ENCODE measurements around the gene MLANA.

MLANA gene

DNA sequence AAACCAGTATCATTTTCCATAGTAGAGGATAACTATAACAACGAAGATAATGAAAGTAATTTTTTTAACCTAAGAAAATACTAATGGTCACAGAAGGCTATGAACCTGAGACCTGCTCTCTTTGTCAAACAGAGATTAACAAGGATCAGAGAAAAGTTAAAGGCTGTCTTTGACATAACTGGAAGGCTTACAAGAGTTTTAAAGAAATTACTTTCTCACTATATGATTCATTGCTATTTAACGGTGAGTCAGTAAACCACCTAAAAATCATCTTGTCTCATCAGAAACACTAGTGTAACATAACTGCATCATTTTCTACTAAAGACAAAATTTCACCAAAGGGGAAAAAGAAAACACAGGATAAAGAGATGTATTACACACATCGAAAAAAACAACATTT, 19.3 kb downstream of the MLANA start:
- DNase-seq = no peak

DNA sequence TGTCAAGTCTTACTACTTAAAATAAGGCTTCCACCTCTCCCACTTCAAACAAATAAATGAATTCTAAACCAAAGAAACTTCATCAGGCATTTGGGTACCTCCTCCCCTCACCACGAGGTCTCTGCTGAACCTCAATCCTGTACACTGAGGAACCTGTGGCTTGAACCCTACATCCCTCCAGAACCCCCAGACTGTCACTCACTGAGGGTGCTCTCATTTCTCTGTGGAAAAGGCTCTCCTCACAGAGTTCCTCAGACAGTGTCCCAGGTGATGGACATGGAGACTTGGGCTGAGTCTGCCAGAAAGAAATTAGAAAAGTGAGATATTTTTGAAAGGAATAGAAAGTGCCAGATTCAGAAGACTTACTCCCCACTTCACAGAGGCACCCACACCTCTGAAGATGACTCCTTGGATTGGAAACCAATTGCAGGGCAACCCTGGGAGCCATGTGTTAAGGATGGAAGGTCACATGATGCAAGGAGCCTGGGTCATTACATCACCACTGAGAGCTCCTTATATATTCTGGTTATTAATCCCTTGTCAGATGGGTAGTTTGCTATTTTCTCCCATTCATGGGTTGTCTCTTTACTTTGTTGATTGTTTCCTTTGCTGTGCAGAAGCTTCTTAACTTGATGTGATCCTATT, 19.8 kb downstream of the MLANA start:
- DNase-seq = no peak

DNA sequence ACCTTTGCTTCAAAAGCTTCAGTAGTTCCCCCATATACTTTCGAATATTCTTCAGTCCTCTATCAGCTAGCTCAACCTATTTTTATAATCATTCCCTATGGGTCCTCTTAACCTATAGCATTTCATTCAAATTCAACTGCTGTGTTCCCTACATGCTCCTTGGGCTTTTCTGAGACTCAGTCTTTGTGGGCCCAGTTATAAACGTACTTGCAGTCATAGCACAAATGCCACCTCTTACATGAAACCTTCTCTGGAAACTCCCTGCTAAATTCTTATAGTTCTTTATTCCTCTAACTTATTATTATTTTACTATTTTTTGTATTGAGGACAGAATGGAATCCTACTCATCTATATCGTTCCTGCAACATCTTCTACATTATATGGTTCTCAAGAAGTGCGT, 24.7 kb downstream of the MLANA start:
- DNase-seq = no peak

DNA sequence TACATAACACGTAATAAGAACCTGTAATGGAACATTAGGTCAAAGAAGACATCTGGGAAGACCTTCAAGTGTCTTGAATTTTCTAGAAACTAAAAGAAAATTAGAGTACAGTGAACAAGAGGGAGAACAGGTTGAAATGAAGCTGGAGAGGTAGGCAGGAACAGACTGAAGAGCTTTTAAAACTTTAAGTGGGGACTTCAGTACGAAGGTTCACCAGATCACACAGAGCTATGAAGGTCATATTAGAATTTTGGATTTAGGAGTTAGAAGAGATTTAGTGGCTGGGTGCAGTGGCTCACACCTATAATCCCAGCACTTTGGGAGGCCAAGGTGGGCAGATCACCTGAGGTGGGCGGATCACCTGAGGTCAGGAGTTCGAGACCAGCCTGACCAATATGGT, 26.6 kb downstream of the MLANA start:
- no peak for DNase-seq

DNA sequence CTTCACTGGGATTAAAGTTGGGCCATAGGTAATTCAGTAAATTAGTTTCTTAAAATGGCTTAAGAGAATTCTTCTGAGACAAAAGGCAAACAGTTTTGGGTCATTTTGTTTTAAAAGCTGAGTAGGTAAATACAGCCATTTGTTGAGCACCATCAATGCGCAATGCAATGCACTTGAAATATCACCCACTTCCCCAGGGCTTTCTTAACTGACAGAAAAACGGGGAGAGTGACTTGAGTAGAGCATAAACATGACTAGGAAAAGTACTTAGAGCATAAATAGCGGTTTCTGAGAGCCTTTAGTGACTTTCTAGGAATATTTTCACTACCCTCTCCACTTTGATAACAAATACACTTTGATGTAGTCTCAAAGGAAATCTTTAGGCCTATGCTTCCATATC, 27.2 kb downstream of the MLANA start:
- DNase-seq = no peak

DNA sequence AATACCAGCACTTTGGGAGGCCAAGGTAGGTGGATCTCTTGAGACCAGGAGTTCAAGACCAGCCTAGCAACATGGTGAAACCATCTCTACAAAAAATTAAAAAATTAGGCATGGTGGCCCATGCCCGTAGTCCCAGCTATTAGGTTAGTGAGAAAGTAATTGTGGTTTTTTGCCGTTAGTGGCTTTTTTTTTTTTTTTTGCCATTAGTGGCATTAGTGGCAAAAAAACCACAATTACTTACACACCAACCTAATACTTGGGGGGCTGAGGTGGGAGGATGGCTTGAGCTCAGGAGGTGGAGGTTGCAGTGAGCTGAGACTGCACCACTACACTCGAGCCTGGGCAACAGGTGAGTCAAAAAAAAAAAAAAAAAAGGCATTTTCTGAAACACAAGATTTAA, 27.8 kb downstream of the MLANA start:
- no peak for DNase-seq

DNA sequence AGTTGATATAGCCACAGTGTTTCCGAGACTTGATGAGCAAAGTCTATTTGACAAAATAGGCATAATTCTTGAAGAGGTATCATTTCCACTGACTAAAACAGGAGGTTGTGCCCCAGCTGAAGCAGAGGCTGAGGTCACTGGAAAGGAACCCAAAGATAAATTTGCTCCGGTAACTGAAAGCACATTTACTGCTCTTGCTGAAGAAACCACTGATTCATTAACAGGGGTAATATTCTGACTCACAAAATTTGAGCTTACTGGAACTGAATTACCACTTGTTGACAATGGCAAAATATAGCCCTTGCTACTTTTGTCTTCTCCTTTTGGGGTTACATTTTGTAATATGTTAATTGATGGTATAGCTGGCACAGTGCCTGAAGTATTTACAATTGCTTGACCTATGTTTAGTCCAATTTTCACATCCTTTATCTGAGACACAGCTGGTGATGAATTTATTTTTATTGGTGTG, 30.2 kb downstream of the MLANA start:
- no peak for DNase-seq

DNA sequence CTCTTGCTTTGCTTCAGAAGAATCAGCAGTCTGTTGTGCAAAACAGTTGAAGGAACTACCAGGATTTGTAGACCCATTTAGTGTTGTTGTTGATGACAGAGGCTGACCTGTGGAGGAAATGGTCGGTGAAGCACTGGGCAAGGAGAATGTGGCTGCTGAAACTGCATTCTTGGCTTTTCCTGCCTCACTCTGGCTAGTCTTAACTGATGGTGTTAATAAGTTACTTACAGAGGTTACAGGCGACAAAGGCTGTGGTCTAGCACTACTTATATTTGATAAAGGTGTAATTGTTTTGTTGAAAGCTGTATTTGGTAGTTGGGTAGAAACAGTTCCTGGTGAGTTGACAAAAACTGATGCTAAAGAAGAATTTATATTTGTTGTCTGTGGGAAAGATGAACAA, 31.5 kb downstream of the MLANA start:
- no peak for DNase-seq

DNA sequence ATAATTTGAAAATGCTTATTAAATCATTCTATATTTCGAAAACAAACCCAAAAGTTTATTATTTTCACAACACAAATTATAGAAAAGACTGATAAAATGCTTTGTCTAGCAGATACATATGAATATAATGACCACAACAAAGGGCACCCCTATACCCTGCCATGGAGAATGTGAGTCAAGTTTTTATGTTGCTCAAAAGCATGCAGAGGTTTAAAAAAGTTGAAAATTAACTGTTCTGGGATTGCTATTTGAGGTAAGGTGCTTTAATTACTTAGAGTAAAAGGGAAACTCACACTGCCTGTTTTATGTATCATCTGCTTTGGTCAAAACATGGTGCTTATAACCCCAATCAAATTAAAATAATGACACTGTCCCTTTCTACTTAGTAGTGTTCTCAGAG, 41.0 kb downstream of the MLANA start:
- no peak for DNase-seq

DNA sequence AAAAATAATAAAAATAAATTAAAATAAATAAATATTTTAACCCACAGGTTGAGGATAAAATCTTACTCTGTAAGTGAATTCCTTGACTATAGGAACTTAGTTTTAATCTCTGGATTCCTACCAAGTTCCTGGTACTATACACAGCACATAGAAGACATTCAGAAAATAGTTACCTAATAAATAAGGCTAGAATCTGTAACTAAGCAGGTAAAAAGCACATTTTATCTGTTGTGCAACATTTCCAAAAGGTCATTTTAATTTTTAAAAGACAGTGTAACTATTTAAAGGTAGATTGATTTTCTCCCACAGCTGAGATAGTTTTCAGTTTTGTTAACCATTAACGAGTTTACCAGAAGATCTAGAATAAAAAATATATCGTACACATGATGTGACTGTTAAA, 47.8 kb downstream of the MLANA start:
- DNase-seq = no peak

DNA sequence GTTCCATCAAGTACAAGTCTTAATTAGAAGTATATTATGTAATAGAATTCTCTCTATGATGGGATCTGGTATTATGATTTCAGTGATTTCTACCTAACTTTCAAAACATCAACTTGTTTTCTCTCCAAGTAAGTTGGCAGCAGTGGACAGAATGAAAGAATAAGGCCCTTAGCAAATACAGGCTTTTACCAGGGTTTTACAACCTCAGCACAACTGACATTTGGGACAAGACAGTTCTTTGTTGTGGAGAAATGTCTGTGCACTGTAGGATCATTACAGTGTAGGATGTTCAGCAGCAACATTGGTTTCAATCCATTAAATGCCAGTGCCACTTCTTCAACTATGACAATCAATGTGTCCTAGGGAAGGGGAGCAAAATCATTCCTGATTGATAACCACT, 48.8 kb downstream of the MLANA start:
- DNase-seq = no peak

DNA sequence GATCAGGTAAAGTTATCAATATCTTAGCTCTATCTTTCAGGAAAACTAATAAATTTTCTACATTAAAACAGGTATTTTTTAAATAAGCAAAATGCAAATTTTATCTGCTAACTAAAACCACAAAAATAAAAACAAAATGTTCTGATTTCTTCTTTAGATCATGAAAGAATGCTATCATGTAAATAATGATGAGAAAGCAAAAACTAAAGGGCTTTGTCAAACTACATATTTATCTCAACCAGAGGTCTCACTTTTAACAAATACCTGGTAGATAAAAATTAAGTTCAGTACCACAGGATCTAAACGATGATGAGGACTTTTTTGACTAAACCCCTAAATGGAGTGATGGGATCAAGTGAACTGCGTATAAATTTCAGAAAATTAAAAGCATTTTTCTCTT, 50.5 kb downstream of the MLANA start:
- no peak for DNase-seq

DNA sequence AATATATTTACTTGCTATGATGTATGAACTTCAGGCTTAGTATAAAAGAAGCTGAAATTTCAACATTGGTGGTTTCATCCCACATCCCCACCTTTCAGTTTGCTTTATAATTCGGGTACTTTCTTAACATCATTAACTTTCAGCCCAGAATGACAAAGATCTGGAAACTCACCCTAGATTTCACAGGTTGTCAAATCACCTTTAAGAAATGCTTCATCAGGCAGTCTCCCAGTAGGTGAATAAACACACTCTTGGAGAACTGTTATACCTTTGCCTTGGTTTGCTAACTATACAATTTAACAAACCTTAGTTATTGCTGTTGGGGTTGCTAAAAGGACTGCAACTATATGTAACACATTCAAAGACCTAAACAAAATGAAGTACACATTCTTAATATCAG, 54.4 kb downstream of the MLANA start:
- DNase-seq = no peak

DNA sequence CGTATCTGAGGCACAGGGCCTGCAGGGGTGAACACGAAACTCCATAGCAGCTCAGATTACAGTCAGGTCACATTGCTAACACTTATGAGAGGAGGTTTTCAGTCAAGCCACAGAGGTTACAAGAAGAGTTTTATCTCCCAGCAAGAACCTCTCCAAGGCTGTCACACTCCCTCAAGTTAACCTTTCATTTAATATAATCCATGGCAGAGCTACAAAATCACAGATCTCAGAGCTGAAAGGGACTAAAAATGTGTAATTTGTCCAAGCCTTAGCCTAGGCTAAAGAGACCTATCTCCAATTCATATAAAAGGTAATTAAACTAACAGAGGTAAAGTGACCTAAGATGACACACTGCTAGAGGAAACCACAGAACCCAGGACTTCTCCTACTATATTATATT, 57.2 kb downstream of the MLANA start:
- no peak for DNase-seq

DNA sequence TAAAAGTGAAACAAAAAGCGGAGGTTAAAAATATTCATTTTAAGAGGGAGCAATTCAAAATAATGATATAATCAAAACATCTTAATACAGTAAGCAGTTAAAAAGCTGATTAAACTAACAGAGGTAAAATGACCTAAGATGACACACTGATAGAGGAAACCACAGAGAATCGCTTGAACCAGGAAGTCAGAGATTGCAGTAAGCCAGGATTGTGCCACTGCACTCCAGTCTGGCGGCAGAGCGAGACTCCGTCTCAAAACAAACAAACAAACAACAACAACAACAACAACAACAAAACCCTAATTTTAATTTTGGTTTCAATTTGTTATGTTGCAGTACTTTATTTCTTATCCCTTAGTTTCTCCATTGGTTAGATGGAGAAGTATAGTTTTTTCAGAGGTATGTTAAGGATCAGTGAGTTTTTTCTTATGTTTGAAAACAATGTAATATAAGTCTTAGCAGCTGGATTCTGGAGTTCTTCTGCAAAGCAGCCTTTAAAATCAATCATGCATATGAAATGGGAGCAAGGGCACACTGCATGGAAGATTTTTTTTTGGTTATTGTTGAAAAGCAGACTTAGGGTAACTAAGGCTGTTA, 58.5 kb downstream of the MLANA start:
- no peak for DNase-seq

DNA sequence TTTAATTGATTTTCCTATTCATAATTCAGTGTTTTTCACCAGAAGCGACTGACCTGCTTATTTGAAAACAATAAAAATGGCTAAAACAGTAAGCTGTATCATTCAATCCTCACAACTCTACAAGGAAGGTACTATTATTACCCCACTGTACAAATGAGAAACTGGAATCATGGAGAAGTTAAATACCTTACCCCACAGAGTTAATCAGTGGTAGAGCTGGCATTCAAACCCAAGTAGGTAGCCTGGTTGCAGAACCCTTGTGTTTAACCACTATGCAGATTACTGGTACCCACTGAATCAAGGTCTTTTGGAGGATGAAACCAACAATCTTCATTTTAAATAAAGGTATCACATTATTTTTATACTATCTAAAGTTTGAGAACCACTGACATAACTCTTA, 59.6 kb downstream of the MLANA start:
- no peak for DNase-seq

DNA sequence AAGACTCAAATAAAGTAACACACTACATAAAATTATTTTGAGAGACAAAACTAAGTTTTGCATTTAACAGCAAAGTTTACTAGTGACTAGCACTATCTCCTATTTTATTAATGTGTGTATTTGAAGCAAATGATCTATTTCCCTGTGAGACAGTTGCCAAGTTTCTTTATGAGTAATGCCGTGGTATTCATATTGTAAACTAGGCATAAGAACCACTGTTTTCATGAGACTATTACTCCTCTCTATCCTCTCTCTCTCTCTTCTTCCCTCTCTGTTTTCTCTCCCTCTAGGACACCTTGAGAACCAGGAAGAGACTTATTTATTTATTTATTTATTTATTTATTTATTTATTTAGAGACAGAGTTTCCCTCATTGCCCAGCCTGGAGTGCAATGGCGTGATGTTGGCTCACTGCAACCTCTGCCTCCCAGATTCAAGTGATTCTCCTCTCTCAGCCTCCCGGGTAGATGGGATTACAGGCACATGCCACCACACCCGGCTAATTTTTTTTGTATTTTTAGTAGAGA, 61.1 kb downstream of the MLANA start:
- DNase-seq = no peak

DNA sequence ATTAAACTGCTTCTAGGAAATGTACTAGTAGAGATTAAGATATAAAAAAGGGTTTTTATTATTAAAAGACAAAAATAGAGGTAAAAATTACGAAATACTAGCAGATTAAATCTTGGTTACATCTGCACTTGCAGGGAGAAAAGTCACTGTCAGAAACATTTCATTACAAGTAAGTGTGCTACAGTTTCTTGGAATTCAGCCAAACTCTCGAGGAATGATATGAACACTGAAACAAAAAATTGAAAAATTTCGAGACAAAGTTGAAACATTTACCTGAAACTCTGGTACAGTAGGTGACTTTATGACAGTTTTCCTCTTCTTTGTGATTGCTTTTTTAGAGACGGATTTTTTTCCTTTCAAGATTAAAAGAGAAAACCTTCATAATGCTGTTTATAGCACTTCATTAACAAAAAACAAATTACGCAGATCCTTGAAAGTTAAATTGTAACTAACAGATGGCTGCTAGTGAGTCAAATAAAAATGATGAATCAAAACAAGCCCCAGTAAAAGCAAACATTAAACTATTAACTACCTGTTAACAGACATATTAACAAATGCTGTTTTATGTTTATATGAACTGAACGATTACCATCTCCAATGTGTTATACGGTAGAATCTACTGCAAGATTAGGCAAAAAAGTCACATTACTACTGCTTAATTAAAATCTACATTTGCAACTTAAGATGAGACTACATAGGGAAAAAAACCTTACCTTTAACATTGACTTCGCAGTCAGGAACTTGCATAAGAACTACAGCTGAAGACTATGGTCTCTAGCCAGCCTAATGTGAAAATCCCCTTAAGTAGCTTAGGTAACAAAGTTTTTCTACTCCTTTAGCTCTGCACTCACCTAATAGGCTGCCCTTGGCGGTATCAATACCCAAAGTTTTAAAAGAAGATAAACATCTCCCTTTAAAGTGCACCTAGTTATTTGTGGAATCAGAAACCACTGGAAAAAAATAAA, 63.3 kb downstream of the MLANA start:
- no peak for DNase-seq

DNA sequence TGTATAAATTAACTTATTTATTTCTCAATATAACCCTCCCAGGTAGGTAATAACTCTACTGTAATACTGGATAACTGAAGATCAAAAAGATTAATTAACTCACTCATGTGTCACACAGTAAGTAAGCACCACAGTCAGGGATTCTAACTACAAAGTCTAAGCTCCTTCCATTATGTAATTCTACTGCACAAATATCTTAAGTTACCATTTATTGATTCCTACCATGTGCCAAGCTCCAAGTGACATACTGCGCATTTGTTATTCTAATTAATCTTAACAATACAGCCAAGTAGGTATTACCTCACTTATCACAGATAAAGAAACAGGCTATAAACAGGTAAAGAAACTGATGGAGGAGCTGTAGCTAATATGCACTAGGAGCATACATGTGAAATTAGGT, 66.5 kb downstream of the MLANA start:
- no peak for DNase-seq

DNA sequence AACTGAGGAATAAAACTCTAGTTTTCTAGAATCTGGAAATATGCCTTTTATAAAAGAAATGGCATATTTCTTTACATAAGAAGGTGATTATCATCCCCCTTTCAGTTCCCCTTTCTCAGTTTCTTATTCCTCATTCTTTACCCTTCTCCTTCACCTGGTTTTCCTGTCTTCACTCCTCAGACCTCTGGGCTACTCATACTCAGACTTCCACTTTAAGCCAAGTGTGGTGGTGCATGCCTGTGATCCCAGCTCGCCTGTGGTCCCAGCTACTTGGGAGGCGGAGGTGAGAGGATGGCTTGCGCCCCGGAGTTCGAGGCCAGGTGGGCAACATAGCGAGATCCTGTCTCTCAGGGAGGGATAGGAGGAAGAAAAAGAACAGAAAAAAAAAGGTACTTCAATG, 67.6 kb downstream of the MLANA start:
- no peak for DNase-seq

Data from activated effector memory CD4-positive, alpha-beta T cell treated with Interleukin-2 at 50 U/mL for 16 hours (primary cell).